HepG2 (cell line): Measurements from ENCODE around the gene PRR5L. TPM values are rescaled to one million over a fixed set of nuclear protein-coding genes. Genes with fewer than 3 reads are reported as not detected.

Experiments
- ATAC-seq: fragments of 200-7000 bp; cut with Tn5 transposase; 3 replicates; pipeline ENCODE4 v1.9.1; 2020; ENCODE audit warnings: mild to moderate bottlenecking, moderate library complexity
- BruUV-seq: library from RNA; stranded (reverse); fragments of 400-500 nt; replicated peaks from 2 replicates; lab custom pipeline; 2021; lab: Mats Ljungman, UMichigan
- CTCF ChIA-PET: fragments of 300-600 bp; formaldehyde crosslinking; extraction: SDS; loops from one replicate; lab custom pipeline; 2021; ENCODE audit warnings: low total read pairs, inconsistent platforms, low intra/inter-chr PET ratio; lab: Yijun Ruan, JAX
- POLR2A ChIA-PET: fragments of 350-600 bp; sonication (Branson Sonifier 250); formaldehyde crosslinking; loops from one replicate; lab custom pipeline; 2020; ENCODE audit warnings: antibody characterized with exemption, inconsistent platforms; lab: Yijun Ruan, JAX
- DNase-seq: peaks from one replicate; pipeline ENCODE4 v3.0.0-alpha.2; 2015; ENCODE audit warnings: low spot score
- FAIRE-seq: peaks from 3 replicates; lab custom pipeline; 2011; peaks lifted over from hg19 to GRCh38; lab: Jason Lieb, UNC
- H2AFZ ChIP-seq: one replicate; pipeline ENCODE4 v1.6.1; 2011; ENCODE audit warnings: low read length, inconsistent platforms
- H3K27ac ChIP-seq: fragments of 300-600 bp; 3 replicates; pipeline ENCODE4 v1.8.0; 2011; ENCODE audit warnings: mixed run types, mild to moderate bottlenecking, mixed read lengths, low read length, inconsistent platforms; ENCODE audit not compliant: insufficient read depth; ENCODE audit errors: extremely low read length
- H3K27me3 ChIP-seq, 2 experiments: fragments of 200-600 bp in 1 of 2; 2 replicates in 1 of 2; 3 replicates in 1 of 2; pipeline versions ENCODE4 v1.6.0 to v1.8.0; 2011; ENCODE audit warnings: low read length in 2 of 2, mild to moderate bottlenecking in 2 of 2, moderate library complexity in 2 of 2, inconsistent platforms in 1 of 2; ENCODE audit not compliant: insufficient read depth in 2 of 2, control insufficient read depth in 1 of 2
- H3K36me3 ChIP-seq, 2 experiments: fragments of 200-600 bp in 1 of 2; replicated peaks in 1 of 2; 2 replicates in 1 of 2; 3 replicates in 1 of 2; pipeline versions ENCODE4 v1.5.1 to v1.8.0; 2011; ENCODE audit warnings: low read length in 2 of 2, inconsistent platforms in 1 of 2; ENCODE audit not compliant: insufficient read depth in 2 of 2, control insufficient read depth in 1 of 2
- H3K4me1 ChIP-seq: 2 replicates; pipeline ENCODE4 v1.5.1; 2012; ENCODE audit warnings: low read length, inconsistent platforms; ENCODE audit not compliant: insufficient read depth
- H3K4me2 ChIP-seq: 2 replicates; pipeline ENCODE4 v1.6.0; 2011; ENCODE audit warnings: low read depth, low read length, inconsistent platforms
- H3K4me3 ChIP-seq, 3 experiments: fragments of 200-600 bp in 1 of 3; sonication (generic), shearing (Covaris generic) in 1 of 3; replicated peaks in 1 of 3; 2 replicates each; pipeline ENCODE4 v1.5.1; 2011 to 2016; ENCODE audit warnings: low read length in 3 of 3, inconsistent platforms in 2 of 3, low read depth in 2 of 3, mild to moderate bottlenecking in 2 of 3, control low read depth in 1 of 3, mixed read lengths in 1 of 3; ENCODE audit not compliant: insufficient read depth in 1 of 3
- H3K79me2 ChIP-seq: one replicate; pipeline ENCODE4 v1.6.1; 2011; ENCODE audit warnings: low read length, inconsistent platforms; ENCODE audit not compliant: insufficient read depth
- H3K9ac ChIP-seq: 2 replicates; pipeline ENCODE4 v1.6.0; 2011; ENCODE audit warnings: mild to moderate bottlenecking, low read depth, low read length, inconsistent platforms; ENCODE audit not compliant: insufficient read depth
- H3K9me3 ChIP-seq: 2 replicates; pipeline ENCODE4 v1.5.1; 2012; ENCODE audit warnings: mild to moderate bottlenecking, low read length
- H4K20me1 ChIP-seq: 2 replicates; pipeline ENCODE4 v1.6.0; 2011; ENCODE audit warnings: inconsistent platforms, mild to moderate bottlenecking, low read length, moderate library complexity; ENCODE audit not compliant: insufficient read depth
- CREB1 ChIP-seq, 2 experiments: fragments of 450-650 bp in 1 of 2; IDR thresholded peaks; 2 replicates each; pipeline ENCODE4 v1.6.1; 2016 to 2017; ENCODE audit warnings: control low read depth in 1 of 2, mild to moderate bottlenecking in 1 of 2, missing compliant biosample characterization in 1 of 2, missing genetic modification characterization in 1 of 2
- HBP1 ChIP-seq: IDR thresholded peaks from 2 replicates; pipeline ENCODE4 v1.6.1; 2016; ENCODE audit warnings: low read depth, control low read depth
- JDP2 ChIP-seq: sonication (generic); formaldehyde crosslinking; IDR thresholded peaks from 2 replicates; pipeline ENCODE4 v1.8.1; 2022; ENCODE audit warnings: missing genetic modification reagents, borderline replicate concordance
- MED8 ChIP-seq: sonication (generic); formaldehyde crosslinking; IDR thresholded peaks from 2 replicates; pipeline ENCODE4 v1.8.1; 2023; ENCODE audit warnings: mild to moderate bottlenecking, missing genetic modification reagents; ENCODE audit not compliant: insufficient replicate concordance
- NFYC ChIP-seq: IDR thresholded peaks from 2 replicates; pipeline ENCODE4 v1.6.1; 2016; ENCODE audit warnings: missing genetic modification reagents, missing compliant biosample characterization
- NR1H2 ChIP-seq: sonication (generic); formaldehyde crosslinking; IDR thresholded peaks from 2 replicates; pipeline ENCODE4 v1.8.1; 2022; ENCODE audit warnings: low read depth, missing genetic modification reagents, borderline replicate concordance
- POLR2G ChIP-seq: fragments of 200-400 bp; formaldehyde crosslinking; IDR thresholded peaks from 2 replicates; pipeline ENCODE4 v1.6.1; 2018; ENCODE audit warnings: mild to moderate bottlenecking, low read depth, low read length, moderate library complexity
- SMARCC2 ChIP-seq: fragments of 450-650 bp; IDR thresholded peaks from 2 replicates; pipeline ENCODE4 v1.6.1; 2017; ENCODE audit warnings: antibody characterized with exemption, mild to moderate bottlenecking
- TAF1 ChIP-seq: sonication (generic); formaldehyde crosslinking; IDR thresholded peaks from 2 replicates; pipeline ENCODE4 v1.4.0; 2020; ENCODE audit warnings: missing genetic modification reagents
- ZFP90 ChIP-seq: sonication (generic); formaldehyde crosslinking; IDR thresholded peaks from 2 replicates; pipeline ENCODE4 v1.8.0; 2022; ENCODE audit warnings: missing genetic modification reagents, mild to moderate bottlenecking, inconsistent platforms, borderline replicate concordance
- ZFP91 ChIP-seq: sonication (generic); formaldehyde crosslinking; IDR thresholded peaks from 2 replicates; pipeline ENCODE4 v1.9.0; 2022; ENCODE audit warnings: missing genetic modification reagents, mild to moderate bottlenecking, borderline replicate concordance
- ZNF124 ChIP-seq: sonication (generic); formaldehyde crosslinking; IDR thresholded peaks from 2 replicates; pipeline ENCODE4 v1.4.0; 2020; ENCODE audit warnings: missing genetic modification reagents
- ZNF256 ChIP-seq: sonication (generic); formaldehyde crosslinking; conservative IDR thresholded peaks from 2 replicates; pipeline ENCODE4 v1.4.0; 2020; ENCODE audit warnings: missing genetic modification reagents
- ZNF263 ChIP-seq: sonication (generic); formaldehyde crosslinking; IDR thresholded peaks from 2 replicates; pipeline ENCODE4 v1.4.0; 2020; ENCODE audit warnings: missing genetic modification reagents
- ZNF350 ChIP-seq: sonication (generic); formaldehyde crosslinking; IDR thresholded peaks from 2 replicates; pipeline ENCODE4 v1.4.0; 2020; ENCODE audit warnings: mild to moderate bottlenecking, low read depth, missing genetic modification reagents, borderline replicate concordance
- ZNF451 ChIP-seq: sonication (generic); formaldehyde crosslinking; IDR thresholded peaks from 2 replicates; pipeline ENCODE4 v1.5.0; 2020; ENCODE audit warnings: mild to moderate bottlenecking, missing genetic modification reagents
- ZNF460 ChIP-seq: sonication (generic); formaldehyde crosslinking; IDR thresholded peaks from 2 replicates; pipeline ENCODE4 v1.5.1; 2020; ENCODE audit warnings: missing genetic modification reagents, mild to moderate bottlenecking, borderline replicate concordance
- ZNF567 ChIP-seq: sonication (generic); formaldehyde crosslinking; IDR thresholded peaks from 2 replicates; pipeline ENCODE4 v1.8.1; 2023; ENCODE audit warnings: mild to moderate bottlenecking, missing genetic modification reagents, borderline replicate concordance
- ZNF772 ChIP-seq: sonication (generic); formaldehyde crosslinking; IDR thresholded peaks from 2 replicates; pipeline ENCODE4 v1.5.0; 2020; ENCODE audit warnings: mild to moderate bottlenecking, missing genetic modification reagents
- ZNF777 ChIP-seq: sonication (generic); formaldehyde crosslinking; IDR thresholded peaks from 2 replicates; pipeline ENCODE4 v1.4.0; 2020; ENCODE audit warnings: missing genetic modification reagents
- WGBS: methylation state at CpG from one replicate; pipeline ENCODE4 v1.1.6; 2017; ENCODE audit warnings: low lambda C conversion rate; 5-methylcytosine and 5-hydroxymethylcytosine counted together
- in situ Hi-C: cut with HindIII; loops from 2 replicates; pipeline ENCODE4 v1.10.0; 2017; ENCODE audit warnings: low pct_unique_long_range_greater_than_20kb; ENCODE audit not compliant: extremely low pct_ligation_motif_present
- intact Hi-C: fragments of 100-400 bp; cut with micrococcal nuclease; formaldehyde crosslinking; loops from one replicate; pipeline ENCODE4 v1.10.0; 2022; ENCODE audit not compliant: unreplicated experiment
- polyA plus RNA-seq, 8 experiments: library from polyadenylated mRNA; depleted of rRNA in 3 of 8; stranded (reverse) in 7 of 8; unstranded in 1 of 8; fragments of >200 nt; fragmentation: Illumina TruSeq in 4 of 8; extraction: Trizol in 4 of 8; gene quantifications; 2 replicates each; pipeline versions ENCODE4 v1.2.1 to v1.2.3, GENCODE V29; 2011 to 2016; ENCODE audit warnings: low read depth in 4 of 8, missing spikeins in 1 of 8, mixed read lengths in 1 of 8; ENCODE audit not compliant: insufficient read depth in 1 of 8
- total RNA-seq, 5 experiments: library from RNA; depleted of rRNA; stranded (reverse); fragments of >200 nt; fragmentation: Illumina TruSeq; extraction: Trizol; gene quantifications; 2 replicates each; pipeline ENCODE4 v1.2.3, GENCODE V29; 2016; ENCODE audit warnings: low read depth in 1 of 5

Gene PRR5L
- total and polyA plus RNA-seq, 2 of the 13 experiments (the other 11 are each of a cell fraction or from before 2014, with no cell fraction given): 0.16 TPM; not detected in 1

GRCh38 chr11:36328966-36329673 is 33.0 kb downstream of the PRR5L start:
- Histone ChIP-seq H3K79me2 (no peaks in the 10 kb centered on the region), H3K27ac (no peak overlapping the region), H3K4me2 (no peak overlapping the region), H4K20me1 (no peaks in the 10 kb centered on the region), H3K36me3 (no peaks in the 10 kb centered on the region)
- ATAC-seq (no peak), FAIRE-seq (no peak)
- ChIA-PET POLR2A (no interaction called here), CTCF (no interaction called here)
- intact Hi-C loops: no loop called here
- in situ Hi-C loops: no loop called here
- TF ChIP-seq CREB1 (IDR thresholded peaks at IDR 0.05) (no peak), CREB1 (CRISPR knock-in tag; IDR thresholded peaks at IDR 0.05) (no peak), ZNF772 (CRISPR knock-in tag) (no peak), POLR2G (no peak), NFYC (no peak), ZNF777 (no peak), MED8 (CRISPR knock-in tag) (no peak), NR1H2 (CRISPR knock-in tag) (no peak), TAF1 (no peak), SMARCC2 (no peak), ZNF256 (CRISPR knock-in tag) (no peak), ZNF124 (no peak), ZNF567 (CRISPR knock-in tag) (no peak), HBP1 (no peak), ZNF460 (no peak), JDP2 (CRISPR knock-in tag) (no peak), ZNF263 (CRISPR knock-in tag) (no peak), ZNF451 (no peak), ZFP90 (no peak), ZNF350 (CRISPR knock-in tag) (no peak), ZFP91 (no peak)
- TF ChIP-seq, all 625 proteins: peak for 0
- H3K27me3 ChIP-seq: peaks cover 0 to 4% of the 10 kb centered on the region in 2 experiments; a peak in 1 of 5 replicates
- no peak for DNase-seq
- no peaks in the 10 kb centered on the region for H3K9me3 ChIP-seq
- H3K4me3 ChIP-seq: no peak overlapping the region
- no peak overlapping the region for H2AFZ ChIP-seq
- no peaks in the 10 kb centered on the region for H3K4me1 ChIP-seq
- 0% methylated on average over 2 of the region's 2 CpGs for WGBS
- H3K9ac ChIP-seq: no peak overlapping the region
- no TSS peak for BruUV-seq
